Keratinocyte (primary cell): ENCODE measurements around the gene GPR139. TPM values are rescaled to one million over a fixed set of nuclear protein-coding genes. Genes with fewer than 3 reads are reported as not detected.

Experiments used
- DNase-seq: peaks from one replicate; pipeline ENCODE4 v3.0.0-alpha.2; 2011; ENCODE audit warnings: low read depth, missing footprints, low spot score
- FAIRE-seq: peaks from 2 replicates; lab custom pipeline; 2011; peaks lifted over from hg19 to GRCh38; lab: Jason Lieb, UNC
- H2AFZ ChIP-seq: 2 replicates; pipeline ENCODE4 v1.6.0; 2012; ENCODE audit warnings: low read length, control low read depth, inconsistent platforms; ENCODE audit not compliant: control insufficient read depth
- H3K27ac ChIP-seq: 2 replicates; pipeline ENCODE4 v1.5.1; 2011; ENCODE audit warnings: low read length; ENCODE audit not compliant: control insufficient read depth, insufficient read depth
- H3K27me3 ChIP-seq: 3 replicates; pipeline ENCODE4 v1.6.0; 2011; ENCODE audit warnings: low read length; ENCODE audit not compliant: control insufficient read depth, insufficient read depth; ENCODE audit errors: extremely low read depth
- H3K36me3 ChIP-seq, 2 experiments: 2 replicates in 1 of 2; 3 replicates in 1 of 2; pipeline ENCODE4 v1.5.1; 2011; ENCODE audit warnings: low read length in 2 of 2, mild to moderate bottlenecking in 1 of 2; ENCODE audit not compliant: control insufficient read depth in 2 of 2, insufficient read depth in 2 of 2; ENCODE audit errors: extremely low read depth in 1 of 2
- H3K4me1 ChIP-seq: 3 replicates; pipeline ENCODE4 v1.5.1; 2011; ENCODE audit warnings: low read length; ENCODE audit not compliant: control insufficient read depth, insufficient read depth; ENCODE audit errors: extremely low read depth
- H3K4me2 ChIP-seq: 3 replicates; pipeline ENCODE4 v1.6.0; 2011; ENCODE audit warnings: low read depth, low read length; ENCODE audit not compliant: control insufficient read depth, insufficient read depth; ENCODE audit errors: extremely low read depth
- H3K4me3 ChIP-seq, 3 experiments: fragments of 200-600 bp in 1 of 3; sonication (generic) in 1 of 3; 2 replicates in 2 of 3; 3 replicates in 1 of 3; pipeline ENCODE4 v1.5.1; 2011 to 2016; ENCODE audit warnings: low read length in 3 of 3, mild to moderate bottlenecking in 3 of 3, control low read depth in 2 of 3, inconsistent platforms in 1 of 3, low read depth in 1 of 3, mixed read lengths in 1 of 3, mixed run types in 1 of 3, moderate library complexity in 1 of 3; ENCODE audit not compliant: control insufficient read depth in 2 of 3, insufficient read depth in 2 of 3; ENCODE audit errors: extremely low read depth in 1 of 3
- H3K79me2 ChIP-seq: 2 replicates; pipeline ENCODE4 v1.6.0; 2012; ENCODE audit warnings: low read length; ENCODE audit not compliant: control insufficient read depth, insufficient read depth
- H3K9ac ChIP-seq: 3 replicates; pipeline ENCODE4 v1.6.0; 2011; ENCODE audit warnings: low read length; ENCODE audit not compliant: control insufficient read depth, insufficient read depth; ENCODE audit errors: extremely low read depth
- H3K9me1 ChIP-seq: 3 replicates; pipeline ENCODE4 v1.6.0; 2011; ENCODE audit warnings: low read length; ENCODE audit not compliant: control insufficient read depth, insufficient read depth; ENCODE audit errors: extremely low read depth
- H3K9me3 ChIP-seq: 2 replicates; pipeline ENCODE4 v1.5.1; 2012; ENCODE audit warnings: low read depth, low read length; ENCODE audit not compliant: control insufficient read depth
- H4K20me1 ChIP-seq: 3 replicates; pipeline ENCODE4 v1.6.0; 2011; ENCODE audit warnings: low read length; ENCODE audit not compliant: control insufficient read depth, insufficient read depth; ENCODE audit errors: extremely low read depth
- EZH2 ChIP-seq: IDR thresholded peaks from one replicate; pipeline ENCODE4 v1.6.1; 2012; ENCODE audit warnings: inconsistent platforms, mild to moderate bottlenecking, low read length, moderate library complexity
- dilution Hi-C: fragments of 300-500 bp; cut with MboI; formaldehyde crosslinking; loops from one replicate; pipeline ENCODE4 v1.7.0; 2020; ENCODE audit warnings: low sequenced_read_pairs; ENCODE audit not compliant: extremely low pct_ligation_motif_present
- polyA plus RNA-seq, 5 experiments: library from polyadenylated mRNA; depleted of rRNA in 3 of 5; stranded (reverse) in 3 of 5; stranded (forward) in 1 of 5; unstranded in 1 of 5; fragments of >200 nt; gene quantifications; 1 replicate in 1 of 5; 2 replicates in 3 of 5; 3 replicates in 1 of 5; pipeline versions ENCODE4 v1.2.1 to v1.2.3, GENCODE V29; 2011 to 2012; ENCODE audit warnings: missing spikeins in 2 of 5, low read depth in 1 of 5, low replicate concordance in 1 of 5
- TF ChIP-seq, protein P1 (sequence below), 3 experiments: IDR thresholded peaks in 1 of 3; conservative IDR thresholded peaks in 1 of 3; optimal IDR thresholded peaks in 1 of 3; 2 replicates in 2 of 3; 3 replicates in 1 of 3; pipeline versions ENCODE3 to v1.5.1; 2011; ENCODE audit warnings: low read length in 3 of 3, mild to moderate bottlenecking in 3 of 3, moderate library complexity in 2 of 3, control low read depth in 1 of 3, inconsistent platforms in 1 of 3; ENCODE audit not compliant: insufficient read depth in 2 of 3; ENCODE audit errors: extremely low read depth in 1 of 3

Gene GPR139
- polyA plus RNA-seq, 1 donor (not counting 4 experiments of a cell fraction or from before 2014, with no cell fraction given), result not detected

DNA sequence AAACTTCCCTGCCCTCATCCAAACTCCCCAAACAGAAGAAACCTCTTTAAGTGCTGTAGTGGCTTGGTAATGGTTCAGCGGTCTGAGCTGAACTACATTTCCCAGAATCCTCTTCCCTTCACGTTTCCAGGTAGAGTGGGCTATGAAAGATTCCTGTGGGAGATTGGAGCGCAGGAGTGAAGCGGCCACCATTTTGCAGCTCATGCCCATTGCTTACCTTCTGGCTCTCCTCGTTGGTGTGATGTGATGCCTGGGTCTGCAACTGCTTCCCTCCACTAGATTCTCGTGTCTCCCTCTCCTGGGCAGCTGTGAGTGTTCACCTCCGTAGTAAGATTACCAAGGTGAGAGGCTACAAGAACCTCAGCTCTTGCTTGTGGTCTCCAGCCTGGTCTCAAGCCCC, 82.1 kb downstream of the GPR139 start:
- Histone ChIP-seq H3K27me3 (no peaks in the 10 kb centered on the region), H3K4me3 (no peak overlapping the region), H4K20me1 (no peaks in the 10 kb centered on the region), H3K79me2 (no peaks in the 10 kb centered on the region), H3K27ac (no peak overlapping the region), H3K4me2 (no peak overlapping the region), H2AFZ (no peak overlapping the region), H3K9me3 (peaks cover 2% of the 10 kb centered on the region), H3K9me1 (no peaks in the 10 kb centered on the region), H3K9ac (no peak overlapping the region), H3K4me1 (no peaks in the 10 kb centered on the region), H3K36me3 (no peaks in the 10 kb centered on the region)
- dilution Hi-C loops, result no loop called here
- TF ChIP-seq, protein P1, sequence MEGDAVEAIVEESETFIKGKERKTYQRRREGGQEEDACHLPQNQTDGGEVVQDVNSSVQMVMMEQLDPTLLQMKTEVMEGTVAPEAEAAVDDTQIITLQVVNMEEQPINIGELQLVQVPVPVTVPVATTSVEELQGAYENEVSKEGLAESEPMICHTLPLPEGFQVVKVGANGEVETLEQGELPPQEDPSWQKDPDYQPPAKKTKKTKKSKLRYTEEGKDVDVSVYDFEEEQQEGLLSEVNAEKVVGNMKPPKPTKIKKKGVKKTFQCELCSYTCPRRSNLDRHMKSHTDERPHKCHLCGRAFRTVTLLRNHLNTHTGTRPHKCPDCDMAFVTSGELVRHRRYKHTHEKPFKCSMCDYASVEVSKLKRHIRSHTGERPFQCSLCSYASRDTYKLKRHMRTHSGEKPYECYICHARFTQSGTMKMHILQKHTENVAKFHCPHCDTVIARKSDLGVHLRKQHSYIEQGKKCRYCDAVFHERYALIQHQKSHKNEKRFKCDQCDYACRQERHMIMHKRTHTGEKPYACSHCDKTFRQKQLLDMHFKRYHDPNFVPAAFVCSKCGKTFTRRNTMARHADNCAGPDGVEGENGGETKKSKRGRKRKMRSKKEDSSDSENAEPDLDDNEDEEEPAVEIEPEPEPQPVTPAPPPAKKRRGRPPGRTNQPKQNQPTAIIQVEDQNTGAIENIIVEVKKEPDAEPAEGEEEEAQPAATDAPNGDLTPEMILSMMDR (optimal IDR thresholded peaks at IDR 0.05 in 1 of 3, IDR thresholded peaks at IDR 0.05 in 1 of 3, conservative IDR thresholded peaks at IDR 0.05 in 1 of 3; ENCODE audit: extremely low read depth in 1 of 3, insufficient read depth in 2 of 3, low read length in 3 of 3), result no peak
- TF ChIP-seq EZH2, result no peak
- DNase-seq, result no peak
- FAIRE-seq, result no peak

DNA sequence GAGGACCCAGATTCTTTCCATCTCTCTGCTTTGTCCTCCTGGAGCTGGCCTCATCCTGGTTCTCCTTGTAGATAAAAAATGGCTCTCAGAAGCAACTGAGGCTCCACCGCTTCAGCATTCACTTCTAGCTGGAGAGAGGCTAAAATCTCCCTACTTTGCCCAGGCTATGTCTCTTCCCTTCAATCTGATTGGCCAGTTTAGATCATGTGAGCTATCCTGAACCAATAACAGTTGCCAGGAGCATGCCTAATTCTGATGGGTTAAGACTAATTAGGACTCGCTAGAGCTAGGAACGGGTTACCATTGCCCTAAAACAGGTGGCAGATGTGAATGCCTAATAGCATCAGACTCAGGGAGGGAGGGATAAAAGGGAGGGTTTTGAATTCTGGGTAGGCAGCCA, 89.6 kb downstream of the GPR139 start:
- no peaks in the 10 kb centered on the region for H3K79me2 ChIP-seq
- H3K4me3 ChIP-seq, result no peak overlapping the region
- TF ChIP-seq, protein P1 (optimal IDR thresholded peaks at IDR 0.05 in 1 of 3, IDR thresholded peaks at IDR 0.05 in 1 of 3, conservative IDR thresholded peaks at IDR 0.05 in 1 of 3; ENCODE audit: extremely low read depth in 1 of 3, insufficient read depth in 2 of 3, low read length in 3 of 3), result no peak
- no peak for TF ChIP-seq EZH2
- dilution Hi-C loops, result no loop called here
- no peak overlapping the region for H2AFZ ChIP-seq
- no peak overlapping the region for H3K4me2 ChIP-seq
- no peaks in the 10 kb centered on the region for H3K4me1 ChIP-seq
- no peaks in the 10 kb centered on the region for H3K27me3 ChIP-seq
- no peaks in the 10 kb centered on the region for H3K9me3 ChIP-seq
- no peak overlapping the region for H3K27ac ChIP-seq
- DNase-seq (no peak), FAIRE-seq (no peak)
- H3K9ac ChIP-seq, result no peak overlapping the region
- no peaks in the 10 kb centered on the region for H3K36me3 ChIP-seq
- H4K20me1 ChIP-seq, result no peaks in the 10 kb centered on the region
- H3K9me1 ChIP-seq, result no peaks in the 10 kb centered on the region

Other genes with a start within 250 kb of the GPR139 start
- 0.03 to 0.23 TPM (median 0.08 TPM) in 3 replicates for gene GPRC5B, start 189.0 kb downstream of the GPR139 start, polyA plus RNA-seq